Peyer's patch (tissue), 4 donors: ENCODE data around the gene GIPC1.

Experiments
- CTCF ChIP-seq, 6 experiments: fragments of 450-650 bp in 4 of 6; fragments of 200-600 bp in 2 of 6; sonication (generic) in 1 of 6; IDR thresholded peaks; one replicate each; pipeline ENCODE4 v1.5.1; 2017 to 2019; ENCODE audit warnings: antibody characterized with exemption in 6 of 6, mild to moderate bottlenecking in 3 of 6, moderate library complexity in 1 of 6
- POLR2A ChIP-seq, 2 donors: fragments of 450-650 bp; IDR thresholded peaks; one replicate each; pipeline ENCODE4 v1.5.1; 2017; ENCODE audit warnings: antibody characterized with exemption in 2 of 2, mild to moderate bottlenecking in 2 of 2, moderate library complexity in 2 of 2

GRCh38 chr19:14433554-14434501 is 62.1 kb downstream of the GIPC1 start:
- TF ChIP-seq CTCF (IDR thresholded peaks at IDR 0.05), result peak in 1 of 6 experiments; percentile 18
- TF ChIP-seq POLR2A (IDR thresholded peaks at IDR 0.05), result no peak
